Suprapubic skin (tissue), 2 donors: Measurements from ENCODE around the gene FRY.

Experiments
- EP300 ChIP-seq: sonication (generic); formaldehyde crosslinking; IDR thresholded peaks from one replicate; pipeline ENCODE4 v1.6.1; 2017; ENCODE audit warnings: antibody characterized with exemption
- POLR2A ChIP-seq, 2 donors: fragments of 450-650 bp; IDR thresholded peaks; one replicate each; pipeline ENCODE4 v1.6.1; 2017; ENCODE audit warnings: antibody characterized with exemption in 2 of 2, mild to moderate bottlenecking in 2 of 2, moderate library complexity in 2 of 2

DNA sequence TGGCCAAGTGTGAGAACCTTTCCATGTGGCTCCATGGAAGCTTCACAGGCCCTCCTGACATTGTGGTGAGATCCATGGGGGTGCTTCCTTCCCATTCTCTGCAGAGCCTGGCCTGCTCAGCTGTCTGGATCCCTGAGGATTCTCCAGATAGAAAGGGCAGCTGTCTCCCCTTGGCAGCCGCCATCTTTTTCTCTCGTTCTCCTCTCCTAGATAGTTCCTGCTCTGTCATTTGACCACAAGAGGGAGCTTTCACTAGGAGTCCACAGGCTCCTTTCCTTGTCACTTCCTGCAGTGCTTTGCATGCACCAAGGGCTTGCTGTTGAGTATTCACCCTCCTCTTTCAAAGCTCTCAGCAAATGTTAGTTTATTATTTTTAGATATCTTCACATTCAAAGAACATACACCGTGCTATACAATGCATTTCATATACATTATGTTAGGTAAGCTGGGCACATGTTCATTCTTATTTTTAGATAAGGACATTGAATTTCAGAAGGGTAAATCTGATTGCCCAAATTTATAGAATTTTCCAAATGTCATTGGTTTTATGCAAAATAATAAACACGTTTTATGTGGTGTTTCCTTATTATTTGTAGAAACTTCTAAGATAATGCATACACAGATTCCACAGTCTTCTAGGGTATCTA, 133.2 kb downstream of the FRY start:
- TF ChIP-seq EP300 (no peak), POLR2A (IDR thresholded peaks at IDR 0.05) (no peak)
